Measurements from ENCODE around the gene MYH14. TPM values are rescaled to one million over a fixed set of nuclear protein-coding genes. Genes with fewer than 3 reads are reported as not detected.

Gene MYH14
- polyA plus RNA-seq, 1 donor (not counting 4 experiments of a cell fraction or from before 2014, with no cell fraction given) = 0.20 TPM

GRCh38 chr19:50223439-50223716 lies 20.0 kb downstream of the MYH14 start:
- dilution Hi-C loops (cut with MboI; ENCODE audit: extremely low pct_ligation_motif_present, low sequenced_read_pairs) = no loop called here
- no peaks in the 10 kb centered on the region for H3K79me2 ChIP-seq (ENCODE audit: control insufficient read depth, insufficient read depth, low read length)
- FAIRE-seq = no peak

GRCh38 chr19:50224986-50225747 lies 21.7 kb downstream of the MYH14 start:
- H3K4me3 ChIP-seq (ENCODE audit: control insufficient read depth in 2 of 3, extremely low read depth in 1 of 3, insufficient read depth in 2 of 3, low read depth in 1 of 3, low read length in 3 of 3) = no peak overlapping the region
- DNase-seq (ENCODE audit: low read depth, low spot score) (no peak), FAIRE-seq (no peak)
- H3K27me3 ChIP-seq (ENCODE audit: control insufficient read depth, extremely low read depth, insufficient read depth, low read length) = no peaks in the 10 kb centered on the region
- peaks cover 6% of the 10 kb centered on the region for H3K9me3 ChIP-seq (ENCODE audit: control insufficient read depth, low read depth, low read length)
- H3K4me1 ChIP-seq (ENCODE audit: control insufficient read depth, extremely low read depth, insufficient read depth, low read length) = no peaks in the 10 kb centered on the region
- no peaks in the 10 kb centered on the region for H3K79me2 ChIP-seq (ENCODE audit: control insufficient read depth, insufficient read depth, low read length)
- TF ChIP-seq EZH2 (IDR thresholded peaks at IDR 0.05; ENCODE audit: low read length) (no peak), CTCF (optimal IDR thresholded peaks at IDR 0.05 in 1 of 3, IDR thresholded peaks at IDR 0.05 in 1 of 3, conservative IDR thresholded peaks at IDR 0.05 in 1 of 3; ENCODE audit: extremely low read depth in 1 of 3, insufficient read depth in 2 of 3, low read length in 3 of 3) (no peak)
- no peak overlapping the region for H3K9ac ChIP-seq (ENCODE audit: control insufficient read depth, extremely low read depth, insufficient read depth, low read length)
- H3K36me3 ChIP-seq (ENCODE audit: control insufficient read depth in 2 of 2, extremely low read depth in 1 of 2, insufficient read depth in 2 of 2, low read length in 2 of 2) = no peaks in the 10 kb centered on the region
- H3K27ac ChIP-seq (ENCODE audit: control insufficient read depth, insufficient read depth, low read length) = no peak overlapping the region
- H2AFZ ChIP-seq (ENCODE audit: control insufficient read depth, low read length) = no peak overlapping the region
- H4K20me1 ChIP-seq (ENCODE audit: control insufficient read depth, extremely low read depth, insufficient read depth, low read length) = no peaks in the 10 kb centered on the region
- no peaks in the 10 kb centered on the region for H3K9me1 ChIP-seq (ENCODE audit: control insufficient read depth, extremely low read depth, insufficient read depth, low read length)
- no peak overlapping the region for H3K4me2 ChIP-seq (ENCODE audit: control insufficient read depth, extremely low read depth, insufficient read depth, low read depth, low read length)
- dilution Hi-C loops (cut with MboI; ENCODE audit: extremely low pct_ligation_motif_present, low sequenced_read_pairs) = no loop called here

More at GRCh38 chr19:50223439-50223716, 20.0 kb downstream of the MYH14 start:
- H3K9me3 ChIP-seq (ENCODE audit: control insufficient read depth, low read depth, low read length) = peaks cover 6% of the 10 kb centered on the region
- no peak for DNase-seq (ENCODE audit: low read depth, low spot score)
- no peak overlapping the region for H3K4me3 ChIP-seq (ENCODE audit: control insufficient read depth in 2 of 3, extremely low read depth in 1 of 3, insufficient read depth in 2 of 3, low read depth in 1 of 3, low read length in 3 of 3)
- no peaks in the 10 kb centered on the region for H3K9me1 ChIP-seq (ENCODE audit: control insufficient read depth, extremely low read depth, insufficient read depth, low read length)
- no peak overlapping the region for H3K27ac ChIP-seq (ENCODE audit: control insufficient read depth, insufficient read depth, low read length)
- H4K20me1 ChIP-seq (ENCODE audit: control insufficient read depth, extremely low read depth, insufficient read depth, low read length) = no peaks in the 10 kb centered on the region
- no peak overlapping the region for H3K4me2 ChIP-seq (ENCODE audit: control insufficient read depth, extremely low read depth, insufficient read depth, low read depth, low read length)
- no peaks in the 10 kb centered on the region for H3K4me1 ChIP-seq (ENCODE audit: control insufficient read depth, extremely low read depth, insufficient read depth, low read length)
- no peaks in the 10 kb centered on the region for H3K27me3 ChIP-seq (ENCODE audit: control insufficient read depth, extremely low read depth, insufficient read depth, low read length)
- no peak overlapping the region for H3K9ac ChIP-seq (ENCODE audit: control insufficient read depth, extremely low read depth, insufficient read depth, low read length)
- no peaks in the 10 kb centered on the region for H3K36me3 ChIP-seq (ENCODE audit: control insufficient read depth in 2 of 2, extremely low read depth in 1 of 2, insufficient read depth in 2 of 2, low read length in 2 of 2)
- no peak overlapping the region for H2AFZ ChIP-seq (ENCODE audit: control insufficient read depth, low read length)
- TF ChIP-seq CTCF (optimal IDR thresholded peaks at IDR 0.05 in 1 of 3, IDR thresholded peaks at IDR 0.05 in 1 of 3, conservative IDR thresholded peaks at IDR 0.05 in 1 of 3; ENCODE audit: extremely low read depth in 1 of 3, insufficient read depth in 2 of 3, low read length in 3 of 3) (no peak), EZH2 (IDR thresholded peaks at IDR 0.05; ENCODE audit: low read length) (no peak)
